Fibroblast of lung (primary cell): ENCODE results near the gene NOS1AP.

Source experiments
- EZH2 ChIP-seq: IDR thresholded peaks from 2 replicates; pipeline ENCODE4 v1.5.1; 2012; ENCODE audit warnings: low read length, control low read depth, mild to moderate bottlenecking; ENCODE audit errors: missing control alignments
- TF ChIP-seq, protein P1 (sequence below), 2 donors: IDR thresholded peaks in 1 of 2; conservative IDR thresholded peaks in 1 of 2; 1 replicate in 1 of 2; 2 replicates in 1 of 2; pipeline ENCODE4 v1.5.1; 2011 to 2012; ENCODE audit warnings: low read length in 2 of 2, control low read depth in 1 of 2, inconsistent platforms in 1 of 2, low read depth in 1 of 2, mild to moderate bottlenecking in 1 of 2

DNA sequence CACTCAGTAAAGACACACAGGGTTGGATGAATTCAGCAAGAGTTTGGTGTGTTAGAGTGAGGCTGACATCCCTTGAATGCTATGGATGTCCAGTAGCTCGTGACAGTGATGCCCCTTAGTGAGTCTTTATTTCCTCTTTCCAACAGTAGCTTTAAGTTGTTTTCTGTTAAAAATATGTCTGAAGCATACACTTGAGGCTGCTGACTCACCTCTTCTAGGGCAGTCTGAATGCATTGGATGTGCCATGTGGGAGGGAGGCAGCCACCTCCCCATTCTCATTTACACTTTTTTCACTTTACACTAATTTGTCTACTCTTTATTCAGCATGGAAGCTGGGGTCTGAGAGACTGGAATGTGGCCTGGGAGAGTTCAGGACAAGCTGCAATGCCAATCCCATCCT is 17.6 kb downstream of the NOS1AP start:
- TF ChIP-seq, protein P1, sequence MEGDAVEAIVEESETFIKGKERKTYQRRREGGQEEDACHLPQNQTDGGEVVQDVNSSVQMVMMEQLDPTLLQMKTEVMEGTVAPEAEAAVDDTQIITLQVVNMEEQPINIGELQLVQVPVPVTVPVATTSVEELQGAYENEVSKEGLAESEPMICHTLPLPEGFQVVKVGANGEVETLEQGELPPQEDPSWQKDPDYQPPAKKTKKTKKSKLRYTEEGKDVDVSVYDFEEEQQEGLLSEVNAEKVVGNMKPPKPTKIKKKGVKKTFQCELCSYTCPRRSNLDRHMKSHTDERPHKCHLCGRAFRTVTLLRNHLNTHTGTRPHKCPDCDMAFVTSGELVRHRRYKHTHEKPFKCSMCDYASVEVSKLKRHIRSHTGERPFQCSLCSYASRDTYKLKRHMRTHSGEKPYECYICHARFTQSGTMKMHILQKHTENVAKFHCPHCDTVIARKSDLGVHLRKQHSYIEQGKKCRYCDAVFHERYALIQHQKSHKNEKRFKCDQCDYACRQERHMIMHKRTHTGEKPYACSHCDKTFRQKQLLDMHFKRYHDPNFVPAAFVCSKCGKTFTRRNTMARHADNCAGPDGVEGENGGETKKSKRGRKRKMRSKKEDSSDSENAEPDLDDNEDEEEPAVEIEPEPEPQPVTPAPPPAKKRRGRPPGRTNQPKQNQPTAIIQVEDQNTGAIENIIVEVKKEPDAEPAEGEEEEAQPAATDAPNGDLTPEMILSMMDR (conservative IDR thresholded peaks at IDR 0.05 in 1 of 2, IDR thresholded peaks at IDR 0.05 in 1 of 2; ENCODE audit: low read depth in 1 of 2, low read length in 2 of 2) = no peak
- no peak for TF ChIP-seq EZH2
